DND-41 (cell line): ENCODE measurements around the gene ADAMTS19.

ENCODE experiments used
- CTCF ChIP-seq: IDR thresholded peaks from 2 replicates; pipeline ENCODE4 v1.5.1; 2012; ENCODE audit warnings: borderline replicate concordance, low read length, moderate library complexity, mild to moderate bottlenecking; ENCODE audit not compliant: poor library complexity, severe bottlenecking; ENCODE audit errors: extremely low read depth
- EZH2 ChIP-seq: IDR thresholded peaks from 3 replicates; pipeline ENCODE4 v1.6.1; 2012; ENCODE audit warnings: borderline replicate concordance, low read depth, mild to moderate bottlenecking, moderate library complexity, low read length, inconsistent platforms; ENCODE audit not compliant: severe bottlenecking

- TF ChIP-seq CTCF (no peak), EZH2 (no peak)
Measured at GRCh38 chr5:129617206-129617605, 157.1 kb downstream of the ADAMTS19 start.
